Measurements from ENCODE around the gene CTSA.

Gene CTSA

GRCh38 chr20:45938727-45939438 is 47.7 kb downstream of the CTSA start:
- no peak overlapping the region for H2BK15ac ChIP-seq (ENCODE audit: low read length)
- H3K18ac ChIP-seq (ENCODE audit: low read length), result peak overlapping the region; percentile 41
- no CpG with 5 or more reads among the region's 13 CpGs for WGBS, 2 donors (ENCODE audit: extremely low coverage in 2 of 2, insufficient read length in 2 of 2, insufficient replicate concordance in 1 of 2)
- H3K23ac ChIP-seq (ENCODE audit: low read depth, low read length, poor library complexity), result no peak overlapping the region
- DNase-seq (ENCODE audit: low spot score), result no peak
- H2AFZ ChIP-seq (ENCODE audit: low read length), result no peak overlapping the region
- H3K9me3 ChIP-seq (replicated peaks in 1 of 2; ENCODE audit: control insufficient read depth in 2 of 2, insufficient read depth in 1 of 2, low read depth in 1 of 2, low read length in 2 of 2), result no peaks in the 10 kb centered on the region
- H3K36me3 ChIP-seq (replicated peaks in 1 of 2; ENCODE audit: control insufficient read depth in 2 of 2, insufficient read depth in 2 of 2, low read length in 2 of 2), result peaks cover 49 to 68% of the 10 kb centered on the region in 2 donors
- H2BK5ac ChIP-seq (ENCODE audit: low read length), result no peak overlapping the region
- H2BK120ac ChIP-seq (ENCODE audit: low read depth, low read length), result no peak overlapping the region
- H3K4ac ChIP-seq (ENCODE audit: low read length), result no peak overlapping the region
- H3K4me2 ChIP-seq (ENCODE audit: insufficient read depth, low read length, poor library complexity, severe bottlenecking), result no peak overlapping the region
- no peak overlapping the region for H4K91ac ChIP-seq (ENCODE audit: low read depth, low read length, poor library complexity)
- H3K4me1 ChIP-seq (ENCODE audit: control insufficient read depth in 2 of 2, insufficient read depth in 1 of 2, low read depth in 1 of 2, low read length in 2 of 2), result peaks cover 4 to 10% of the 10 kb centered on the region in 2 donors
- no peak overlapping the region for H4K8ac ChIP-seq (ENCODE audit: low read depth, low read length)
- H2AK5ac ChIP-seq (ENCODE audit: low read depth, low read length), result no peak overlapping the region
- H3K79me1 ChIP-seq (ENCODE audit: low read depth, low read length), result peaks cover 3% of the 10 kb centered on the region
- H3K14ac ChIP-seq (ENCODE audit: low read length), result no peak overlapping the region
- H3K4me3 ChIP-seq (ENCODE audit: low read length in 2 of 2), result no peak overlapping the region
- H3K27me3 ChIP-seq (ENCODE audit: control insufficient read depth in 3 of 3, insufficient read depth in 3 of 3, low read depth in 1 of 3, low read length in 3 of 3), result no peaks in the 10 kb centered on the region
- H3K27ac ChIP-seq (replicated peaks; ENCODE audit: low read length), result no peak overlapping the region
- H3K9ac ChIP-seq (ENCODE audit: low read depth, low read length, poor library complexity), result no peak overlapping the region
- no peak overlapping the region for H2BK12ac ChIP-seq (ENCODE audit: low read length)

GRCh38 chr20:45940053-45940452 is 48.9 kb downstream of the CTSA start:
- Histone ChIP-seq H3K14ac (ENCODE audit: low read length) (no peak overlapping the region), H3K4ac (ENCODE audit: low read length) (no peak overlapping the region), H2BK5ac (ENCODE audit: low read length) (no peak overlapping the region), H3K27ac (replicated peaks; ENCODE audit: low read length) (no peak overlapping the region), H3K79me1 (ENCODE audit: low read depth, low read length) (peaks cover 3% of the 10 kb centered on the region), H2BK12ac (ENCODE audit: low read length) (no peak overlapping the region), H3K9ac (ENCODE audit: low read depth, low read length, poor library complexity) (no peak overlapping the region), H3K4me3 (ENCODE audit: low read length in 2 of 2) (no peak overlapping the region), H3K4me1 (ENCODE audit: control insufficient read depth in 2 of 2, insufficient read depth in 1 of 2, low read depth in 1 of 2, low read length in 2 of 2) (peaks cover 4 to 7% of the 10 kb centered on the region in 2 donors), H3K18ac (ENCODE audit: low read length) (no peak overlapping the region), H2BK120ac (ENCODE audit: low read depth, low read length) (no peak overlapping the region), H4K8ac (ENCODE audit: low read depth, low read length) (no peak overlapping the region), H3K4me2 (ENCODE audit: insufficient read depth, low read length, poor library complexity, severe bottlenecking) (no peak overlapping the region), H4K91ac (ENCODE audit: low read depth, low read length, poor library complexity) (no peak overlapping the region), H3K23ac (ENCODE audit: low read depth, low read length, poor library complexity) (no peak overlapping the region), H3K27me3 (ENCODE audit: control insufficient read depth in 3 of 3, insufficient read depth in 3 of 3, low read depth in 1 of 3, low read length in 3 of 3) (no peaks in the 10 kb centered on the region), H2BK15ac (ENCODE audit: low read length) (no peak overlapping the region), H2AFZ (ENCODE audit: low read length) (no peak overlapping the region), H2AK5ac (ENCODE audit: low read depth, low read length) (no peak overlapping the region), H3K36me3 (replicated peaks in 1 of 2; ENCODE audit: control insufficient read depth in 2 of 2, insufficient read depth in 2 of 2, low read length in 2 of 2) (peaks cover 60 to 79% of the 10 kb centered on the region in 2 donors), H3K9me3 (replicated peaks in 1 of 2; ENCODE audit: control insufficient read depth in 2 of 2, insufficient read depth in 1 of 2, low read depth in 1 of 2, low read length in 2 of 2) (no peaks in the 10 kb centered on the region)
- DNase-seq (ENCODE audit: low spot score), result no peak
- WGBS, 2 donors (ENCODE audit: extremely low coverage in 2 of 2, insufficient read length in 2 of 2, insufficient replicate concordance in 1 of 2), result no CpG with 5 or more reads among the region's 3 CpGs

GRCh38 chr20:45940469-45940868 is 49.3 kb downstream of the CTSA start:
- H2BK120ac ChIP-seq (ENCODE audit: low read depth, low read length), result no peak overlapping the region
- no peaks in the 10 kb centered on the region for H3K27me3 ChIP-seq (ENCODE audit: control insufficient read depth in 3 of 3, insufficient read depth in 3 of 3, low read depth in 1 of 3, low read length in 3 of 3)
- H4K91ac ChIP-seq (ENCODE audit: low read depth, low read length, poor library complexity), result no peak overlapping the region
- H2BK12ac ChIP-seq (ENCODE audit: low read length), result no peak overlapping the region
- no peak overlapping the region for H3K27ac ChIP-seq (replicated peaks; ENCODE audit: low read length)
- H3K18ac ChIP-seq (ENCODE audit: low read length), result no peak overlapping the region
- no peak overlapping the region for H2BK5ac ChIP-seq (ENCODE audit: low read length)
- no peak overlapping the region for H2AFZ ChIP-seq (ENCODE audit: low read length)
- no peak overlapping the region for H2AK5ac ChIP-seq (ENCODE audit: low read depth, low read length)
- H3K4me1 ChIP-seq (ENCODE audit: control insufficient read depth in 2 of 2, insufficient read depth in 1 of 2, low read depth in 1 of 2, low read length in 2 of 2), result peaks cover 4 to 7% of the 10 kb centered on the region in 2 donors
- no peak overlapping the region for H3K23ac ChIP-seq (ENCODE audit: low read depth, low read length, poor library complexity)
- no CpG with 5 or more reads among the region's 13 CpGs for WGBS, 2 donors (ENCODE audit: extremely low coverage in 2 of 2, insufficient read length in 2 of 2, insufficient replicate concordance in 1 of 2)
- H3K79me1 ChIP-seq (ENCODE audit: low read depth, low read length), result peaks cover 3% of the 10 kb centered on the region
- H3K4me2 ChIP-seq (ENCODE audit: insufficient read depth, low read length, poor library complexity, severe bottlenecking), result no peak overlapping the region
- no peak overlapping the region for H4K8ac ChIP-seq (ENCODE audit: low read depth, low read length)
- no peak overlapping the region for H3K9ac ChIP-seq (ENCODE audit: low read depth, low read length, poor library complexity)
- no peaks in the 10 kb centered on the region for H3K9me3 ChIP-seq (replicated peaks in 1 of 2; ENCODE audit: control insufficient read depth in 2 of 2, insufficient read depth in 1 of 2, low read depth in 1 of 2, low read length in 2 of 2)
- H3K4me3 ChIP-seq (ENCODE audit: low read length in 2 of 2), result no peak overlapping the region
- H2BK15ac ChIP-seq (ENCODE audit: low read length), result no peak overlapping the region
- DNase-seq (ENCODE audit: low spot score), result no peak
- H3K14ac ChIP-seq (ENCODE audit: low read length), result no peak overlapping the region
- no peak overlapping the region for H3K4ac ChIP-seq (ENCODE audit: low read length)
- H3K36me3 ChIP-seq (replicated peaks in 1 of 2; ENCODE audit: control insufficient read depth in 2 of 2, insufficient read depth in 2 of 2, low read length in 2 of 2), result peaks cover 64 to 84% of the 10 kb centered on the region in 2 donors

- DNase-seq (ENCODE audit: low spot score), result no peak
- H4K8ac ChIP-seq (ENCODE audit: low read depth, low read length), result no peak overlapping the region
- H4K91ac ChIP-seq (ENCODE audit: low read depth, low read length, poor library complexity), result no peak overlapping the region
- H3K27me3 ChIP-seq (ENCODE audit: control insufficient read depth in 3 of 3, insufficient read depth in 3 of 3, low read depth in 1 of 3, low read length in 3 of 3), result no peaks in the 10 kb centered on the region
- H3K23ac ChIP-seq (ENCODE audit: low read depth, low read length, poor library complexity), result no peak overlapping the region
- no peak overlapping the region for H2BK15ac ChIP-seq (ENCODE audit: low read length)
- H2BK12ac ChIP-seq (ENCODE audit: low read length), result no peak overlapping the region
- no peak overlapping the region for H2BK120ac ChIP-seq (ENCODE audit: low read depth, low read length)
- H2AFZ ChIP-seq (ENCODE audit: low read length), result no peak overlapping the region
- no peak overlapping the region for H3K27ac ChIP-seq (replicated peaks; ENCODE audit: low read length)
- H3K4me1 ChIP-seq (ENCODE audit: control insufficient read depth in 2 of 2, insufficient read depth in 1 of 2, low read depth in 1 of 2, low read length in 2 of 2), result no peaks in the 10 kb centered on the region
- no peaks in the 10 kb centered on the region for H3K9me3 ChIP-seq (replicated peaks in 1 of 2; ENCODE audit: control insufficient read depth in 2 of 2, insufficient read depth in 1 of 2, low read depth in 1 of 2, low read length in 2 of 2)
- no peaks in the 10 kb centered on the region for H3K79me1 ChIP-seq (ENCODE audit: low read depth, low read length)
- no peak overlapping the region for H3K4ac ChIP-seq (ENCODE audit: low read length)
- WGBS, 2 donors (ENCODE audit: extremely low coverage in 2 of 2, insufficient read length in 2 of 2, insufficient replicate concordance in 1 of 2), result no CpG with 5 or more reads among the region's 6 CpGs
- H3K4me2 ChIP-seq (ENCODE audit: insufficient read depth, low read length, poor library complexity, severe bottlenecking), result no peak overlapping the region
- no peak overlapping the region for H2BK5ac ChIP-seq (ENCODE audit: low read length)
- no peak overlapping the region for H3K9ac ChIP-seq (ENCODE audit: low read depth, low read length, poor library complexity)
- no peak overlapping the region for H3K14ac ChIP-seq (ENCODE audit: low read length)
- H3K36me3 ChIP-seq (replicated peaks in 1 of 2; ENCODE audit: control insufficient read depth in 2 of 2, insufficient read depth in 2 of 2, low read length in 2 of 2), result peaks cover 74 to 96% of the 10 kb centered on the region in 2 donors
- no peak overlapping the region for H2AK5ac ChIP-seq (ENCODE audit: low read depth, low read length)
- no peak overlapping the region for H3K4me3 ChIP-seq (ENCODE audit: low read length in 2 of 2)
- no peak overlapping the region for H3K18ac ChIP-seq (ENCODE audit: low read length)
Observed at GRCh38 chr20:45943613-45944012, 52.5 kb downstream of the CTSA start.

Data from neuronal stem cell (in vitro differentiated cells).